Measurements from ENCODE around the gene CYP4F2. TPM values are rescaled to one million over a fixed set of nuclear protein-coding genes. Genes with fewer than 3 reads are reported as not detected.

Gene CYP4F2
- total and polyA plus RNA-seq, 2 of the 8 experiments (the other 6 are each of a cell fraction or from before 2014, with no cell fraction given) = not detected

DNA sequence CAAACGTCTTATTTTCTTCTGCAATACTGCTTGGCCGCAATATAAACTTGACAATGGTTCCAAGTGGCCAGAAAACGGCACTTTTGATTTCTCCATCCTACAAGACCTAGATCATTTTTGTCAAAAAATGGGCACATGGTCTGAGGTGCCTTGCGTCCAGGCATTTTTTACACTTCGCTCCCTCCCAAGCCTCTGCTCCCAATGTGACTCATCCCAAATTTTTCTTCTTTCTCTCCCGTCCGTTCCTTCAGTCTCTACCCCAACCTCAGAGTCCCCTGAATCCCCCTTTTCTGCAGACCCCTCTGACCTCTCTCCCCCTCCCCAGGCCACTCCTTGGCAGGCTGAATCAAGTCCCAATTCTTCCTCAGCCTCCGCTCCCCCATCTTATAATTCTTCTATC lies 68.1 kb downstream of the CYP4F2 start:
- H2BK12ac ChIP-seq (ENCODE audit: low read depth, low read length) = no peak overlapping the region
- WGBS, 2 experiments (ENCODE audit: extremely low coverage in 1 of 2, insufficient coverage in 1 of 2, insufficient read length in 1 of 2, insufficient replicate concordance in 2 of 2, low coverage in 1 of 2, low lambda C conversion rate in 2 of 2, missing lambda C conversion rate in 1 of 2) = 84% methylated on average over 6 of the region's 8 CpGs; no CpG with 5 or more reads in 1 of the 2 experiments
- H3K27me3 ChIP-seq (replicated peaks in 1 of 4; ENCODE audit: control insufficient read depth in 3 of 4, extremely low read depth in 1 of 4, insufficient read depth in 3 of 4, low read length in 3 of 4) = no peaks in the 10 kb centered on the region
- no peak overlapping the region for H2AK5ac ChIP-seq (ENCODE audit: low read depth, low read length)
- ChIA-PET CTCF (ENCODE audit: partially characterized antibody) (no interaction called here), POLR2A (ENCODE audit: partially characterized antibody) (no interaction called here)
- no peak overlapping the region for H3K27ac ChIP-seq (ENCODE audit: low read depth, low read length)
- H4K8ac ChIP-seq (ENCODE audit: extremely low read depth, insufficient read depth, low read length) = no peak overlapping the region
- no peaks in the 10 kb centered on the region for H3K23me2 ChIP-seq (ENCODE audit: low read depth, low read length)
- H3K79me1 ChIP-seq (ENCODE audit: low read depth, low read length) = no peaks in the 10 kb centered on the region
- no peaks in the 10 kb centered on the region for H3K36me3 ChIP-seq (ENCODE audit: control insufficient read depth in 2 of 4, insufficient read depth in 4 of 4, low read length in 3 of 4)
- H3K18ac ChIP-seq (ENCODE audit: extremely low read depth, low read length) = no peak overlapping the region
- FAIRE-seq (no peak), DNase-seq (ENCODE audit: low read depth in 1 of 2, low spot score in 2 of 2) (no peak)
- H3K14ac ChIP-seq (ENCODE audit: insufficient read length) = no peak overlapping the region
- no peak overlapping the region for H3K4me2 ChIP-seq (ENCODE audit: insufficient read depth in 1 of 2, low read depth in 2 of 2, low read length in 2 of 2)
- H4K5ac ChIP-seq (ENCODE audit: insufficient read length, low read depth, low read length) = no peak overlapping the region
- no peak overlapping the region for H2BK120ac ChIP-seq (replicated peaks; ENCODE audit: low read depth, low read length)
- no peaks in the 10 kb centered on the region for H3K79me2 ChIP-seq (ENCODE audit: control insufficient read depth in 1 of 2, insufficient read depth in 2 of 2, low read length in 2 of 2)
- no peak overlapping the region for H2BK20ac ChIP-seq (ENCODE audit: low read length)
- no peak overlapping the region for H3K9ac ChIP-seq (replicated peaks in 1 of 4; ENCODE audit: extremely low read depth in 1 of 4, low read depth in 3 of 4, low read length in 3 of 4)
- no peak overlapping the region for H3K56ac ChIP-seq (replicated peaks; ENCODE audit: insufficient read length, low read depth, low read length)
- no peak overlapping the region for H2BK5ac ChIP-seq (ENCODE audit: low read depth, low read length)
- H3K4me3 ChIP-seq (ENCODE audit: extremely low read depth in 1 of 4, insufficient read depth in 2 of 4, low read depth in 3 of 4, low read length in 4 of 4) = no peak overlapping the region
- TF ChIP-seq JUN (IDR thresholded peaks at IDR 0.05; ENCODE audit: low read depth, low read length) (no peak), EP300 (IDR thresholded peaks at IDR 0.05; ENCODE audit: borderline replicate concordance in 1 of 2, low read depth in 2 of 2, low read length in 2 of 2) (no peak), RBBP5 (IDR thresholded peaks at IDR 0.05; ENCODE audit: borderline replicate concordance, low read depth, low read length) (no peak), YY1 (IDR thresholded peaks at IDR 0.05; ENCODE audit: low read depth, low read length) (no peak)
- no peak overlapping the region for H3K4ac ChIP-seq (replicated peaks; ENCODE audit: insufficient read length, low read depth, low read length)
- H3K9me3 ChIP-seq (ENCODE audit: insufficient read depth in 2 of 2, low read depth in 1 of 2, low read length in 1 of 2) = peaks cover 65 to 90% of the 10 kb centered on the region in 2 experiments
- H3K23ac ChIP-seq (ENCODE audit: insufficient read length) = no peak overlapping the region
- no peaks in the 10 kb centered on the region for H4K20me1 ChIP-seq (replicated peaks in 1 of 2; ENCODE audit: control insufficient read depth in 1 of 2, insufficient read depth in 2 of 2, low read length in 2 of 2)
- no peaks in the 10 kb centered on the region for H3K4me1 ChIP-seq (replicated peaks in 1 of 4; ENCODE audit: control insufficient read depth in 3 of 4, insufficient read depth in 4 of 4, low read length in 3 of 4)
- no peak overlapping the region for H2AFZ ChIP-seq (ENCODE audit: low read length)
- no peak overlapping the region for H2BK15ac ChIP-seq (ENCODE audit: low read length)
- no peak overlapping the region for H4K91ac ChIP-seq (replicated peaks; ENCODE audit: insufficient read length, low read length)

Data from H1 (cell line).